Natural killer cell (primary cell): ENCODE data around the gene PKHD1. TPM values are rescaled to one million over a fixed set of nuclear protein-coding genes. Genes with fewer than 3 reads are reported as not detected.

ENCODE experiments used
- ATAC-seq, 3 donors: fragments of 150-1000 bp in 2 of 3; fragments of 200-7000 bp in 1 of 3; cut with Tn5 transposase; 1 replicate in 1 of 3; 2 replicates in 2 of 3; pipeline ENCODE4 v1.10.0; 2021; ENCODE audit warnings: mild to moderate bottlenecking in 2 of 3, moderate library complexity in 2 of 3
- DNase-seq, 2 donors: peaks; one replicate each; pipeline versions ENCODE4 v3.0.0 to v3.0.0-alpha.2; 2013 to 2021; ENCODE audit warnings: mixed read lengths in 1 of 2
- H3K27ac ChIP-seq: one replicate; pipeline ENCODE4 v1.5.1; 2013; ENCODE audit warnings: mild to moderate bottlenecking, low read length
- H3K27me3 ChIP-seq: one replicate; pipeline ENCODE4 v1.6.1; 2013; ENCODE audit warnings: low read length; ENCODE audit not compliant: control insufficient read depth, insufficient read depth
- H3K36me3 ChIP-seq: one replicate; pipeline ENCODE4 v1.6.1; 2013; ENCODE audit warnings: low read length; ENCODE audit not compliant: control insufficient read depth, insufficient read depth
- H3K4me1 ChIP-seq: one replicate; pipeline ENCODE4 v1.6.1; 2013; ENCODE audit warnings: low read length; ENCODE audit not compliant: control insufficient read depth, insufficient read depth
- H3K4me3 ChIP-seq: one replicate; pipeline ENCODE4 v1.5.1; 2013; ENCODE audit warnings: low read length
- H3K9me3 ChIP-seq: one replicate; pipeline ENCODE4 v1.6.1; 2013; ENCODE audit warnings: low read length; ENCODE audit not compliant: control insufficient read depth, insufficient read depth
- H3K27ac Mint-ChIP-seq, 2 donors: one replicate each; pipeline ENCODE4 v1.8.0; 2022; ENCODE audit warnings: mild to moderate bottlenecking in 2 of 2, mixed read lengths in 2 of 2, moderate library complexity in 1 of 2
- H3K27me3 Mint-ChIP-seq, 2 donors: one replicate each; pipeline ENCODE4 v1.8.0; 2022; ENCODE audit warnings: low read depth in 2 of 2, mixed read lengths in 2 of 2
- H3K36me3 Mint-ChIP-seq: one replicate; pipeline ENCODE4 v1.8.0; 2022; ENCODE audit warnings: mixed read lengths
- H3K4me1 Mint-ChIP-seq, 2 donors: one replicate each; pipeline ENCODE4 v1.8.0; 2022; ENCODE audit warnings: mixed read lengths in 2 of 2
- H3K4me3 Mint-ChIP-seq: one replicate; pipeline ENCODE4 v1.8.0; 2022; ENCODE audit warnings: mild to moderate bottlenecking, moderate library complexity, mixed read lengths
- H3K9me3 Mint-ChIP-seq, 2 donors: one replicate each; pipeline ENCODE4 v1.8.0; 2022; ENCODE audit warnings: mixed read lengths in 2 of 2
- WGBS: methylation state at CpG from one replicate; pipeline ENCODE4 v1.1.7; 2013; ENCODE audit warnings: missing lambda C conversion rate; ENCODE audit not compliant: insufficient coverage; 5-methylcytosine and 5-hydroxymethylcytosine counted together
- intact Hi-C: fragments of 100-400 bp; cut with micrococcal nuclease; formaldehyde crosslinking; loops from one replicate; pipeline ENCODE4 v1.14.2; 2022
- total RNA-seq, 4 donors: library from RNA; stranded (reverse); fragments of 120-200 nt in 1 of 4; gene quantifications; one replicate each; pipeline versions ENCODE4 v1.2.3 to v1.2.4, GENCODE V29; 2013 to 2022
- TF ChIP-seq, protein P1 (sequence below): fragments of 200-600 bp; IDR thresholded peaks from one replicate; pipeline ENCODE4 v1.8.0; 2022; ENCODE audit warnings: antibody characterized with exemption

Gene PKHD1, protein sequence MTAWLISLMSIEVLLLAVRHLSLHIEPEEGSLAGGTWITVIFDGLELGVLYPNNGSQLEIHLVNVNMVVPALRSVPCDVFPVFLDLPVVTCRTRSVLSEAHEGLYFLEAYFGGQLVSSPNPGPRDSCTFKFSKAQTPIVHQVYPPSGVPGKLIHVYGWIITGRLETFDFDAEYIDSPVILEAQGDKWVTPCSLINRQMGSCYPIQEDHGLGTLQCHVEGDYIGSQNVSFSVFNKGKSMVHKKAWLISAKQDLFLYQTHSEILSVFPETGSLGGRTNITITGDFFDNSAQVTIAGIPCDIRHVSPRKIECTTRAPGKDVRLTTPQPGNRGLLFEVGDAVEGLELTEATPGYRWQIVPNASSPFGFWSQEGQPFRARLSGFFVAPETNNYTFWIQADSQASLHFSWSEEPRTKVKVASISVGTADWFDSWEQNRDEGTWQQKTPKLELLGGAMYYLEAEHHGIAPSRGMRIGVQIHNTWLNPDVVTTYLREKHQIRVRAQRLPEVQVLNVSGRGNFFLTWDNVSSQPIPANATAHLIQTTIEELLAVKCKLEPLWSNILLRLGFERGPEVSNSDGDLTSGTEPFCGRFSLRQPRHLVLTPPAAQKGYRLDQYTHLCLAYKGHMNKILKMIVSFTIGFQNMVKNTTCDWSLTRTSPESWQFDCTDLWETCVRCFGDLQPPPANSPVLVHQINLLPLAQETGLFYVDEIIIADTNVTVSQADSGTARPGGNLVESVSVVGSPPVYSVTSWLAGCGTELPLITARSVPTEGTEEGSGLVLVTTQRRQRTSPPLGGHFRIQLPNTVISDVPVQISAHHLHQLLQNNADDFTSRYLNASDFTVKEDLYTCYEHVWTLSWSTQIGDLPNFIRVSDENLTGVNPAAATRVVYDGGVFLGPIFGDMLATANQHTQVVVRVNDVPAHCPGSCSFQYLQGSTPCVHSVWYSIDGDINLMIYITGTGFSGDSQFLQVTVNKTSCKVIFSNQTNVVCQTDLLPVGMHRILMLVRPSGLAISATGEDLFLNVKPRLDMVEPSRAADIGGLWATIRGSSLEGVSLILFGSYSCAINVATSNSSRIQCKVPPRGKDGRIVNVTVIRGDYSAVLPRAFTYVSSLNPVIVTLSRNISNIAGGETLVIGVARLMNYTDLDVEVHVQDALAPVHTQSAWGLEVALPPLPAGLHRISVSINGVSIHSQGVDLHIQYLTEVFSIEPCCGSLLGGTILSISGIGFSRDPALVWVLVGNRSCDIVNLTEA (N-terminal part only)
- not detected for total RNA-seq
- total RNA-seq (2013) = not detected

DNA sequence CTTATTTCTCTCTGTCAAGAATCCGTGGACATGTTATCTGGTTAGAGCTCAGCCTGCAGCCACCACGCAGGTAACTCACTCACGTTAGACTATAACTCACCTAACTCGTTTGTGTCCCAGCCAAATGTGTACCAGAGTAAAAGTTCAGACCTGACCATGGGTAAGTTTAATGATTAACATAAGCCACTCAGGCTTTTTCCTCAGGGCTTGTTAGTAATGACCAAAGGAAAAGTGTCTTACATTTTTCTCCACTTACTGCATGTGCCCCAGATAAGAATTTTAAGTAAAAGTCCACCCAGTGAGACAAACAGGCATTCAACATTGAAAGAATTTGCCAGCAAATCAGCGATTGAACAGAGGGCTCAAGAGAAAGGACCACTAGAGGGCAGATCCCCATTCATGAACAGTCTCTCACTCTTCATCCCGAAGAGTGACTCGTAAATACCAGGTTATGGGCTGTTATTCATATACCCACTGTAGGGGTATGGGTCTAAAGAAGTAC is at the start of gene PKHD1:
PKHD1 (minus strand) TSS at position 116 of the 502 bp plus-strand sequence. CDS start 2,680 bp downstream, outside the sequence.
- 70% methylated on average over 5 of the region's 7 CpGs for WGBS
- peaks cover 5% of the 10 kb centered on the region for H3K27me3 ChIP-seq
- no peak within 1 kb of the TSS for H3K27ac ChIP-seq
- no peaks in the 10 kb centered on the region for H3K4me1 ChIP-seq
- ATAC-seq (no peak), DNase-seq (peak in 1 of 2 donors; percentile 14)
- intact Hi-C loops = no loop called here
- H3K27ac Mint-ChIP-seq = no peak within 1 kb of the TSS
- H3K36me3 ChIP-seq = no peaks in the 10 kb centered on the region
- no peak within 1 kb of the TSS for H3K4me3 Mint-ChIP-seq
- TF ChIP-seq, protein P1, sequence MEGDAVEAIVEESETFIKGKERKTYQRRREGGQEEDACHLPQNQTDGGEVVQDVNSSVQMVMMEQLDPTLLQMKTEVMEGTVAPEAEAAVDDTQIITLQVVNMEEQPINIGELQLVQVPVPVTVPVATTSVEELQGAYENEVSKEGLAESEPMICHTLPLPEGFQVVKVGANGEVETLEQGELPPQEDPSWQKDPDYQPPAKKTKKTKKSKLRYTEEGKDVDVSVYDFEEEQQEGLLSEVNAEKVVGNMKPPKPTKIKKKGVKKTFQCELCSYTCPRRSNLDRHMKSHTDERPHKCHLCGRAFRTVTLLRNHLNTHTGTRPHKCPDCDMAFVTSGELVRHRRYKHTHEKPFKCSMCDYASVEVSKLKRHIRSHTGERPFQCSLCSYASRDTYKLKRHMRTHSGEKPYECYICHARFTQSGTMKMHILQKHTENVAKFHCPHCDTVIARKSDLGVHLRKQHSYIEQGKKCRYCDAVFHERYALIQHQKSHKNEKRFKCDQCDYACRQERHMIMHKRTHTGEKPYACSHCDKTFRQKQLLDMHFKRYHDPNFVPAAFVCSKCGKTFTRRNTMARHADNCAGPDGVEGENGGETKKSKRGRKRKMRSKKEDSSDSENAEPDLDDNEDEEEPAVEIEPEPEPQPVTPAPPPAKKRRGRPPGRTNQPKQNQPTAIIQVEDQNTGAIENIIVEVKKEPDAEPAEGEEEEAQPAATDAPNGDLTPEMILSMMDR = no peak
- H3K9me3 Mint-ChIP-seq = no peaks in the 10 kb centered on the region
- no peak within 1 kb of the TSS for H3K4me3 ChIP-seq
- peaks cover 12 to 22% of the 10 kb centered on the region in 2 donors for H3K27me3 Mint-ChIP-seq
- no peaks in the 10 kb centered on the region for H3K4me1 Mint-ChIP-seq
- H3K36me3 Mint-ChIP-seq = no peaks in the 10 kb centered on the region
- no peaks in the 10 kb centered on the region for H3K9me3 ChIP-seq

DNA sequence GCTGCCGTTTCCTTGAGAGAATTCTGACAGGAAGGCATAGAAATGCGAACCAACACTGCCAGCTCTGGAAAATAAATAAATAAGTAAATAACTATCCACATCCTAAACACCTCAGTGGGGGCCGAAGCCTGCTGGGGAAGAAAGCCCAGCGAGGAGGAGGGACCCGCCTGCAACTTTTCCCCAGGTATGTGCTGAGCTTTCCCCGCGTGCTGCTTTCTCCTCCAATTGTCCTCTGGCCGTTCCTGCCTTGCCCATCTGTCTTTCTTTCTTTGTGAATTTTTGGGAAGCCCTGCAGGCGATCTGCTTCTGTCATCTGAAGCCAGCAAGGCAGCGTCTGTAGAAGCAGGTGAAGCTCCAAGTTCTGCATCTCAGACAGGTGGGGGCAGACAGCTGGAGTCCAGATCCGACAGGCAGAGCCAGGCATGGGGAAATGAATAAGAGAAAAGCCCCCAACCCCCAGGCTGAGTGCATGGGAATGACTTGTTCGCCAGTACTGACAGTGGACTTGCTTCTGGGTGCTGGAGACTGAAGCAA is 49.6 kb upstream of the PKHD1 start:
- WGBS = 91% methylated on average over 10 of the region's 12 CpGs
- Mint-ChIP-seq H3K27ac (no peak overlapping the region), H3K27me3 (peaks cover 18 to 40% of the 10 kb centered on the region in 2 donors), H3K4me3 (no peak overlapping the region), H3K9me3 (no peaks in the 10 kb centered on the region), H3K4me1 (no peaks in the 10 kb centered on the region), H3K36me3 (no peaks in the 10 kb centered on the region)
- Histone ChIP-seq H3K4me3 (no peak overlapping the region), H3K27me3 (no peaks in the 10 kb centered on the region), H3K4me1 (no peaks in the 10 kb centered on the region), H3K36me3 (no peaks in the 10 kb centered on the region), H3K27ac (no peak overlapping the region), H3K9me3 (no peaks in the 10 kb centered on the region)
- intact Hi-C loops = no loop called here
- ATAC-seq (no peak), DNase-seq (no peak)
- TF ChIP-seq, protein P1 = no peak

DNA sequence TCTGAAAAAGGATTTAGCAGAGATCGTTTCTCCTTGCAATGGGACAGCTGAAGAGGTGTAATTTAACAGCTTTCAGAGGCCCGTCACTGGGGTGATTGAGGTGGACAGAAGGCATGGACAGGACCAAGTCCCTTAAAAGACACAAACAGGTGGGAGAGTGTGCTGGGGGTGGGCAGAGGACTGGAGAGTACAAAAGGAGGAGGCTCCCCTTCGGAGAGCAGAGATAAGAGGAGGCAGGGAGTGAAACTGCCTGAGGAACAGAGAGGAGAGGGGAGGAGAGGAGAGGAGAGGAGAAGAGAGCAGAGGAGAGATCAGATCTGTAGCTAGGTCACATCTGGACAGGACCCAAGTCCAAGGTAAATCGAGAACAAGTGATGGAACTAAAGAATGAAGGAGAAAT is 48.6 kb upstream of the PKHD1 start:
- H3K27me3 Mint-ChIP-seq = peaks cover 16 to 31% of the 10 kb centered on the region in 2 donors
- H3K27ac Mint-ChIP-seq = no peak overlapping the region
- H3K4me3 Mint-ChIP-seq = no peak overlapping the region
- ATAC-seq (no peak), DNase-seq (no peak)
- H3K27me3 ChIP-seq = no peaks in the 10 kb centered on the region
- H3K9me3 Mint-ChIP-seq = no peaks in the 10 kb centered on the region
- WGBS = 88% methylated on average over 4 of the region's 4 CpGs
- H3K4me1 ChIP-seq = no peaks in the 10 kb centered on the region
- TF ChIP-seq, protein P1 = no peak
- H3K36me3 Mint-ChIP-seq = no peaks in the 10 kb centered on the region
- H3K4me3 ChIP-seq = no peak overlapping the region
- no peaks in the 10 kb centered on the region for H3K36me3 ChIP-seq
- no peak overlapping the region for H3K27ac ChIP-seq
- intact Hi-C loops = no loop called here
- H3K4me1 Mint-ChIP-seq = no peaks in the 10 kb centered on the region
- no peaks in the 10 kb centered on the region for H3K9me3 ChIP-seq
